Testis (tissue), 2 donors: ENCODE measurements around the gene OTOF.

Source experiments
- CTCF ChIP-seq, 3 experiments: fragments of 450-650 bp in 2 of 3; fragments of 200-600 bp in 1 of 3; sonication (generic) in 1 of 3; IDR thresholded peaks; one replicate each; pipeline ENCODE4 v1.5.1; 2016 to 2019; ENCODE audit warnings: antibody characterized with exemption in 3 of 3, mild to moderate bottlenecking in 2 of 3, moderate library complexity in 1 of 3
- POLR2A ChIP-seq: fragments of 450-650 bp; IDR thresholded peaks from one replicate; pipeline ENCODE4 v1.6.1; 2017; ENCODE audit warnings: antibody characterized with exemption, mild to moderate bottlenecking, moderate library complexity

GRCh38 chr2:26509141-26509540 is 31.2 kb upstream of the OTOF start:
- TF ChIP-seq CTCF (IDR thresholded peaks at IDR 0.05): no peak
- TF ChIP-seq POLR2A: no peak
